Ammon's horn (tissue), 1 donor: ENCODE data around the gene GRB14.

Experiments used
- DNase-seq: peaks from one replicate; pipeline ENCODE4 v3.0.0-alpha.2; 2016; ENCODE audit warnings: low spot score

GRB14 gene

GRCh38 chr2:164613321-164613982, 7.8 kb downstream of the GRB14 start:
- no peak for DNase-seq

- DNase-seq = no peak
Measured at GRCh38 chr2:164609790-164610189, 11.5 kb downstream of the GRB14 start.

GRCh38 chr2:164606557-164606956, 14.7 kb downstream of the GRB14 start:
- DNase-seq = no peak

GRCh38 chr2:164605295-164605694, 16.0 kb downstream of the GRB14 start:
- DNase-seq = no peak

GRCh38 chr2:164600763-164601162, 20.5 kb downstream of the GRB14 start:
- DNase-seq = no peak

DNA sequence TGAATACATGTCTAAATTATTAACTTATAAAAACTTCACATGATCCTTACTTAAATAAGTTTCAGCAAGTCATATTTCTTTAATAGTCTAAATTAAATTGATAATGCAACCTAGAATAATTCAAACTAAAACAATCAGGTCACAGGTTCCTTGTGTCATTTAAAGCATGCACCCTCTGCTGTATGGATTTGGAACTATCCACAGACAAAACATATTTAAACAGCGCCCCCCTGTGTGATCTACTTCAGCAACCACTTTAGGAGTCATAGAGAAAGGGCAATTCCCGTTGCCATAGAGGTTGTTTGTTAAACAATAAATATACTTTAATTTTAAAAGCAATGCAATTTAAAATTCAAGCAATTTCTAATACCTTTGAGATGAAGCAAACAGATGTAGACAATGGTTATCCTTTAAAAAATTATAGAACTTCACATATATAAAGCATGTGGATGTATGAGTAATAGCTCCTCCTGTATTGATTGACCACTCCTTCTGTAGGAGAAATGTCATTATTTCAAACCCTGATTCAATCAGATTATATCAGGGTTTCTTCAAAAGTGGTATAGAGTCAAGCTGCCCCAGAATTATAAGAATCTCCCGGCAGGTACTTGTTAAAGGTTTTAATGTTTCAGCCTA, 21.2 kb downstream of the GRB14 start:
- DNase-seq = no peak

DNA sequence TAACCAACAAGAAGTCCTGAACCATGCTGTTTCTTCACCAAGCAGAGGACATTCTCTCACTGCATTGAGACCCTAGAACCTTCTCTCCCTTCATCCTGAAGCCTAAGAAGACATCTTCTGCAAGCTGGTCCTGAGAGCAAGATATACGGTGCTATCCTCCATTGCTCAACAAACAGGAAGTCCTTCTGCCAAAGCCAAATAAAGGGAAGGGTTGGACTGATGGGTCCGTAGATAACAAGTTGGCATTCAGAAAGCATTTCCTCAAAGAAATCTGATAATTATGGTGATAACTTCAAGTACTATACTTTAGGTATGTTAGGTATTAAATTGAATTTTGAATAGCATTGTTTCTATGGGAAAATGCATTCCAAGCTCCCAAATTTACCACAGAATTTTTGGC, 23.3 kb downstream of the GRB14 start:
- DNase-seq = no peak

DNA sequence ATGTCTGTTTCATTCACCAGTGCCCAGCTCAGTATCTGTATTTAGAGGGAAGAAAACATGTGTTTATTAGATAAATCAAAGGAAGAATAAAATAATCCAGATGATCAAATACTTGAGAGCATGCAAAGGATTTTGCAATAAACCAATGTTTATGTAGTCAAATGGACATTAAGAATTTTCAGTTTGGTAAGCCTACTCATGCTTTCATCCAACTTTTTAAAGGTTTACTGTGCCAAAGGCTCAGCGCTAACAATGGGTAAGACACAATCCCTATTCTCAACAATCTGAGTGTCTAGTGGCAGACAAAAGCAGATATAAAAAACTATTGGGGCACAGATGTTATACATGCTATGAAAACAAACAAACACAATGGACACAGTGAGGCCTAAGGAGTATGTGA, 26.3 kb downstream of the GRB14 start:
- DNase-seq = no peak

GRCh38 chr2:164593959-164594358, 27.3 kb downstream of the GRB14 start:
- no peak for DNase-seq

DNA sequence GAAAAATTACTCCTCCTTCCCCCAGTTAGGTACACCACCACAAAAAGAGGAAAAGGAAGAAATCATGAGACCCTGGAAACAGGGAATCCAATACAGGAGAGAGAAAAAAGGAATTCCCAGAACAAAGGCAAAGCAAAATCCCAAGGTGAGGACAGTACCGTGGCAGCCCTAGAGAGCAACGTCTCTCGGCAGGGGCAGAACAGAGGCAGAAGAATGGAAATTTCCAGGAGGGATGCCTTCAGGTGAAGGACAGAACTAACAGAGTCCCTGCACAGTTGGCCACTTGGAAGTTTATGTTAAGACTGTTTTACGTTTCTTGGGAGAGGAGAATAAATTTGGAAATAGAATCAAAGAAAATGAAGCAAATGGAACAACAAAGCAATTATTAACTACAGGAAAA, 27.7 kb downstream of the GRB14 start:
- no peak for DNase-seq

GRCh38 chr2:164589522-164589921, 31.8 kb downstream of the GRB14 start:
- no peak for DNase-seq

GRCh38 chr2:164581050-164581449, 40.2 kb downstream of the GRB14 start:
- no peak for DNase-seq

DNA sequence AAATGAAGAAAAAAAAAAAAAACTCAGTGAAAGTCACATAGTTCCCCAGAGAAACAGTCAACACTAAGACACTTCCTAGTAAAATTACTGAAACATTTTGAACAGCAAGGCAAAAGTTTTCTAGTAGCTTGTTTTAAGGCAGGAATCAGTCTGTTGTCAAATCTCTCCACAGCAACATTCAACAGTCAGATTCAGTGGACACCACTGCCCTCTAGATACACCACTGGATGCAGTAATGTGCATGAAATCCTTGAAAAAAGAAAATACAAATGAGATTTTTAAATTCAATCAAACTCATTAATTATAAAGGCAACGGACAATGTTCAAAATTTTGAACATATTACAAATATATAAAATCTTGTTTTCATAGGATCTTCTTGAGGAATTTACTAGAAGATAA, 46.4 kb downstream of the GRB14 start:
- DNase-seq = no peak

DNA sequence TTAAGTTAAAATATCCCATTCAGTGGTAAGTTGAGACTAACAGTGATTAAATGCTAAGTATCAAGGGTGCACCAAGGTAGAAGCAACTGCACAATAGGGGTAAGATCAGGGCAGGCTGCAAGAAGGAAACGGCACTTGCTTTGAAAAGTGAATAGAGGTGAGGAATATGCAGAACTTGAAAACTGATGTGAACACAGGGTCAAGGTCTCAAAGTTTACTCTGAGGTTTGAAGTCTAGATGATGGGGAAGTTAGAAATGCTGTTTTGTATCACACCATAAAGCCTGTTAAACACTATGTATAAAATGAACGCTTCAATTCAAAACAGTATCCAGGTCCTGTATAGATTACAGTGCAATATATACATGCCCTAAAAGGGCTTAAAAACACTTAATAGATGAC, 50.8 kb downstream of the GRB14 start:
- DNase-seq = no peak

GRCh38 chr2:164569378-164569777, 51.9 kb downstream of the GRB14 start:
- DNase-seq = no peak

GRCh38 chr2:164568317-164568716, 53.0 kb downstream of the GRB14 start:
- no peak for DNase-seq

- no peak for DNase-seq
Measured at GRCh38 chr2:164567335-164567989, 53.8 kb downstream of the GRB14 start.

DNA sequence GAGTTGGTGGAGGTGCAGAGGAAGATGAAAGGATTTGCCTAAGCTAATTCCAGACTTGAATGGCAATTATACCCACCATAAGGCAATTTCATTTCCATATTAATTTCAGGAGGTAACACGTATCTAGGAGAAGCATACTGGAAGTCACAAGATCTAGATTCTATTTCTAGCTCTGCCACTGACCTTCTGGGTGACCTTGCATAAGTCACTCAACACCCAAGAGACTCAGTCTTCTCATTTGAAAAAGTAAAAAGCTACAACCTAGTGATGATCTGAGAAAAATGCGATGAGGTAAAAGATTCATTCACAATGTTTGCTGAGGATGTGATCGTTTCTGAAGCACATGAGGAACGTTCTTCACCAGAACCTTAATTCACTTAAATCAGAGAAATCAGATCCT, 55.9 kb downstream of the GRB14 start:
- DNase-seq = no peak

- DNase-seq = no peak
Measured at GRCh38 chr2:164562666-164563065, 58.6 kb downstream of the GRB14 start.

GRCh38 chr2:164561991-164562390, 59.3 kb downstream of the GRB14 start:
- DNase-seq = no peak

DNA sequence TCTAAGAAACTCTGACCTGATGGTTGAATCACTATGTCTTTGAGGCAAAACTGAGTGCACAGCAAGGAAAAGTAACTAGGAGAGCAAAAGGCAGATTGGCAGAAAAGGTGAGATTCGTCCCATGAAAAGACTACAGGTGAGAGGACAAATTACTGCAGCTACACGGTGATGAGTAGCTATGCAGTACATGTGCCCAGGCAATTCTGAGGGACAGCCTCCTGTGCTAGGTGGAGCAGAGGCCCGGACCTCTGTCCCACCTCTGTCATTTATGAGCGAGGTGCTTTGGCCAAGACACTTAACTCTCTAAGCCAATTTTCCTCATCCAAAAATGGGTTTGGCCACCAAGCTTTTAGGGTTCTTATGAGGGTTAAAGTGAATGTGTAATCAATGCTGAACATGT, 59.9 kb downstream of the GRB14 start:
- no peak for DNase-seq

- no peak for DNase-seq
Measured at GRCh38 chr2:164560902-164561301, 60.4 kb downstream of the GRB14 start.

- no peak for DNase-seq
Measured at GRCh38 chr2:164560181-164560792, 61.0 kb downstream of the GRB14 start.
